CD4-positive, alpha-beta T cell (primary cell): ENCODE data around the gene DESI1. TPM values are rescaled to one million over a fixed set of nuclear protein-coding genes. Genes with fewer than 3 reads are reported as not detected.

Experiments used
- ATAC-seq: fragments of 200-7000 bp; cut with Tn5 transposase; one replicate; pipeline ENCODE4 v1.10.0; 2022; ENCODE audit warnings: mild to moderate bottlenecking; ENCODE audit not compliant: poor library complexity
- CTCF ChIA-PET: fragments of 350-600 bp; sonication (Branson Sonifier 250); formaldehyde crosslinking; loops from one replicate; lab custom pipeline; 2021; ENCODE audit warnings: antibody characterized with exemption, inconsistent platforms; lab: Charles Lee
- POLR2A ChIA-PET: fragments of 350-600 bp; sonication (Branson Sonifier 250); formaldehyde crosslinking; loops from one replicate; lab custom pipeline; 2021; ENCODE audit warnings: antibody characterized with exemption, inconsistent platforms; lab: Charles Lee
- DNase-seq, 14 experiments: peaks; one replicate each; pipeline ENCODE4 v3.0.0-alpha.2; 2013 to 2020; ENCODE audit warnings: mixed read lengths in 2 of 14
- H3K27ac ChIP-seq, 2 donors: one replicate each; pipeline versions ENCODE4 v1.5.1 to v1.7.0; 2013; ENCODE audit warnings: low read length in 2 of 2, low read depth in 1 of 2, mild to moderate bottlenecking in 1 of 2
- H3K27me3 ChIP-seq, 2 experiments: 1 replicate in 1 of 2; 2 replicates in 1 of 2; pipeline versions ENCODE4 v1.6.1 to v1.7.0; 2013; ENCODE audit warnings: low read length in 2 of 2, control low read depth in 1 of 2, mild to moderate bottlenecking in 1 of 2, moderate library complexity in 1 of 2; ENCODE audit not compliant: insufficient read depth in 2 of 2, control insufficient read depth in 1 of 2
- H3K36me3 ChIP-seq: one replicate; pipeline ENCODE4 v1.6.1; 2013; ENCODE audit warnings: low read length, control low read depth; ENCODE audit not compliant: insufficient read depth
- H3K4me1 ChIP-seq: one replicate; pipeline ENCODE4 v1.6.1; 2013; ENCODE audit warnings: low read length, control low read depth; ENCODE audit not compliant: insufficient read depth
- H3K4me3 ChIP-seq: one replicate; pipeline ENCODE4 v1.5.1; 2013; ENCODE audit warnings: mild to moderate bottlenecking, low read length, moderate library complexity
- H3K9me3 ChIP-seq, 2 experiments: 1 replicate in 1 of 2; 2 replicates in 1 of 2; pipeline versions ENCODE4 v1.6.1 to v1.7.0; 2013; ENCODE audit warnings: low read length in 2 of 2, mild to moderate bottlenecking in 2 of 2, control low read depth in 1 of 2, moderate library complexity in 1 of 2; ENCODE audit not compliant: control insufficient read depth in 1 of 2, insufficient read depth in 1 of 2
- H3K27ac Mint-ChIP-seq: one replicate; pipeline ENCODE4 v1.8.0; 2020; ENCODE audit warnings: mixed read lengths
- H3K27me3 Mint-ChIP-seq: one replicate; pipeline ENCODE4 v1.8.0; 2021; ENCODE audit warnings: mixed read lengths
- H3K36me3 Mint-ChIP-seq: one replicate; pipeline ENCODE4 v1.8.0; 2021; ENCODE audit warnings: low read depth, mixed read lengths
- H3K4me1 Mint-ChIP-seq: one replicate; pipeline ENCODE4 v1.8.0; 2021; ENCODE audit warnings: low read depth, mixed read lengths
- H3K4me3 Mint-ChIP-seq: one replicate; pipeline ENCODE4 v1.8.0; 2020; ENCODE audit warnings: mild to moderate bottlenecking, mixed read lengths
- H3K9me3 Mint-ChIP-seq: one replicate; pipeline ENCODE4 v1.8.0; 2020; ENCODE audit warnings: mixed read lengths
- CTCF ChIP-seq: fragments of 200-600 bp; IDR thresholded peaks from one replicate; pipeline ENCODE4 v1.8.0; 2022; ENCODE audit warnings: antibody characterized with exemption, mild to moderate bottlenecking
- intact Hi-C, 2 experiments: fragments of 100-400 bp; cut with DNase I in 1 of 2; cut with micrococcal nuclease in 1 of 2; formaldehyde crosslinking; loops; one replicate each; pipeline versions ENCODE4 v1.15.1 to v1.9.0; 2023 to 2025; cut with DNase I, micrococcal nuclease
- total RNA-seq, 174 experiments: library from RNA in 2 of 174; stranded (reverse) in 2 of 174; gene quantifications; one replicate each; pipeline ENCODE4 v1.2.3 and lab custom pipeline; 2021 to 2026

The DESI1 gene
- total RNA-seq, 2 experiments from 2014 or later: 12.7 to 13.0 TPM

GRCh38 chr22:41619979-41620588, 759 bp downstream of the DESI1 start:
- intact Hi-C loops: loop anchor here (1.0 to 10.0 kb wide), 6 partner anchors 29 to 765 kb away; partner anchors contain the start of genes POLR3H (in 2 of the 2), ST13 (in 1 of the 2), TOB2 (in 1 of the 2) and XPNPEP3 (in 1 of the 2)
- Histone ChIP-seq H3K9me3 (no peaks in the 10 kb centered on the region), H3K36me3 (peaks cover 16% of the 10 kb centered on the region), H3K4me3 (peak overlapping the region; percentile 65), H3K27ac (peak overlapping the region; percentile 95), H3K4me1 (peaks cover 36% of the 10 kb centered on the region), H3K27me3 (no peaks in the 10 kb centered on the region)
- peaks cover 49% of the 10 kb centered on the region for H3K4me1 Mint-ChIP-seq
- CTCF ChIA-PET: interaction anchor here (1.1 to 1.5 kb wide), 2 partner anchors 15 to 30 kb away, joined by 3 to 7 read pairs; partner anchors contain the start of gene PMM1
- peak overlapping the region; percentile 98 for H3K27ac Mint-ChIP-seq
- peak in 12 of 14 experiments; percentile 11 to 68 (median 38) for DNase-seq
- no peaks in the 10 kb centered on the region for H3K27me3 Mint-ChIP-seq
- peak; percentile 13 for ATAC-seq
- no peak for TF ChIP-seq CTCF
- H3K4me3 Mint-ChIP-seq: peak overlapping the region; percentile 95
- H3K36me3 Mint-ChIP-seq: peaks cover 31% of the 10 kb centered on the region
- POLR2A ChIA-PET: interaction anchor here (0.9 to 3.8 kb wide), 11 partner anchors 13 to 470 kb away, joined by 3 to 58 read pairs (median 12); partner anchors contain the start of genes ACO2, NDUFA6, PHF5A and PMM1
- H3K9me3 Mint-ChIP-seq: no peaks in the 10 kb centered on the region

GRCh38 chr22:41613456-41613855, 7.4 kb downstream of the DESI1 start:
- Histone ChIP-seq H3K9me3 (no peaks in the 10 kb centered on the region), H3K27ac (no peak overlapping the region), H3K4me3 (no peak overlapping the region), H3K27me3 (no peaks in the 10 kb centered on the region), H3K4me1 (no peaks in the 10 kb centered on the region), H3K36me3 (no peaks in the 10 kb centered on the region)
- no peaks in the 10 kb centered on the region for H3K36me3 Mint-ChIP-seq
- no peaks in the 10 kb centered on the region for H3K27me3 Mint-ChIP-seq
- DNase-seq: no peak
- no peak for TF ChIP-seq CTCF
- H3K4me3 Mint-ChIP-seq: no peak overlapping the region
- ATAC-seq: no peak
- no peak overlapping the region for H3K27ac Mint-ChIP-seq
- H3K9me3 Mint-ChIP-seq: no peaks in the 10 kb centered on the region
- H3K4me1 Mint-ChIP-seq: peaks cover 20% of the 10 kb centered on the region
- POLR2A ChIA-PET: no interaction called here
- intact Hi-C loops: no loop called here
- CTCF ChIA-PET: interaction anchor here (1.6 kb wide), 1 partner anchor 87 kb away, joined by 4 read pairs; no protein-coding TSS in a partner anchor

GRCh38 chr22:41612603-41613306, 8.1 kb downstream of the DESI1 start:
- DNase-seq: no peak
- TF ChIP-seq CTCF: no peak
- no peaks in the 10 kb centered on the region for H3K9me3 ChIP-seq
- H3K27me3 ChIP-seq: no peaks in the 10 kb centered on the region
- CTCF ChIA-PET: interaction anchor here (1.6 kb wide), 1 partner anchor 86 kb away, joined by 4 read pairs; no protein-coding TSS in a partner anchor
- Mint-ChIP-seq H3K4me1 (peaks cover 17% of the 10 kb centered on the region), H3K36me3 (no peaks in the 10 kb centered on the region), H3K9me3 (no peaks in the 10 kb centered on the region), H3K27ac (no peak overlapping the region), H3K4me3 (no peak overlapping the region), H3K27me3 (no peaks in the 10 kb centered on the region)
- no peaks in the 10 kb centered on the region for H3K4me1 ChIP-seq
- H3K4me3 ChIP-seq: no peak overlapping the region
- H3K27ac ChIP-seq: no peak overlapping the region
- intact Hi-C loops: no loop called here
- POLR2A ChIA-PET: no interaction called here
- no peaks in the 10 kb centered on the region for H3K36me3 ChIP-seq
- no peak for ATAC-seq
